Fibroblast of peridontal ligament (primary cell): Measurements from ENCODE around the gene TACR2.
A peak's percentile ranks its signal among the peaks of the same experiment; 100 is the strongest.

ENCODE experiments used
- DNase-seq: peaks from one replicate; pipeline ENCODE4 v3.0.0-alpha.2; 2010; ENCODE audit errors: extremely low read depth

Gene TACR2

DNA sequence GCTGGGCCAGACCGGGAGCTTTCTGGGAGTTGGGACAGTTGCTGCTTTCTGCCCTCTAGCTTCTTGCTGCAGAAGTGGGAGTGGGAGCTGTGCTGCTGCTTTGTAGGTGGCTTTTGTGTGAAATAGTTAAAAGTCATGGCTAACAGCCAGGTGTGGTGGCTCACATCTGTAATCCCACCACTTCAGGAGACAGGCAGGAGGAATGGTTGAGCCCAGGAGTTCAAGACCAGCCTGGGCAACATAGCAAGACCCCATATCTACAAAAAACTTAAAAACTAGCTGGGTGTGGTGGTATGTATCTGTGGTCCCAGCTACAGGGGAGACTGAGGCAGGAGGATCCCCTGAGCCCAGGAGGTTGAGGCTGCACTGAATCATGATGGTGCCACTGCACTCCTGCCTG is 13.7 kb downstream of the TACR2 start:
- DNase-seq, result no peak

DNA sequence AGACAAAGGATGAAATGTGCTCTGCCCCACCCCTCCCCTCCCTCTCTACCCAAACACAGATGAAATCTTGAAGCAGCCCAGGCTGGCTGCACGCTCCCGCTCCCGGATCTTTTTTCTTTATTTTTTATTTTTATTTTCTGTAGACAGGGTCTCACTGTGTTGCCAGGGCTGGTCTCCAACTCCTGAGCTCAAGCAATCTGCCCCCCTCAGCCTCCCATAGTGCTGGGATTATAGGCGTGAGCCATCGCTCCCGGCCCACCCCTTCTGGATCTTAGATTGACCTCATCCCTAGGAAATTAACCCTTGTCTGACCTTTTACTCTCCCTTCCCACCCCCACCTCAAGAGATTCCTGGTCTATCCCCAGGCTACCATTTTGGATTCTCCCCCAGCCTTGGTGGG is 14.3 kb downstream of the TACR2 start:
- DNase-seq, result no peak

DNA sequence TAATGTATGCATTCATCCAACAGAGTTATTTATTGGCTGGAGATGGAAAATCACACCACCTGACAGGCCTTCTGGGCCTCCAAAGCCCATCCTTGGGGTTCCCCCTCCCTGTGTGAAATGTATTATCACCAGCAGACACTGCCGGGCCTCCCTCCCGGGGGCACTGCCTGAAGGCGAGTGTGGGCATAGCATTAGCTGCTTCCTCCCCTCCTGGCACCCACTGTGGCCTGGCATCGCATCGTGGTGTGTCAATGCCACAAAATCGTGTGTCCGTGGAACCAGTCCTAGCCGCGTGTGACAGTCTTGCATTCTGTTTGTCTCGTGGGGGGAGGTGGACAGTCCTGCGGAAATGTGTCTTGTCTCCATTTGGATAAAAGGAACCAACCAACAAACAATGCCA is 15.3 kb downstream of the TACR2 start:
- no peak for DNase-seq

DNA sequence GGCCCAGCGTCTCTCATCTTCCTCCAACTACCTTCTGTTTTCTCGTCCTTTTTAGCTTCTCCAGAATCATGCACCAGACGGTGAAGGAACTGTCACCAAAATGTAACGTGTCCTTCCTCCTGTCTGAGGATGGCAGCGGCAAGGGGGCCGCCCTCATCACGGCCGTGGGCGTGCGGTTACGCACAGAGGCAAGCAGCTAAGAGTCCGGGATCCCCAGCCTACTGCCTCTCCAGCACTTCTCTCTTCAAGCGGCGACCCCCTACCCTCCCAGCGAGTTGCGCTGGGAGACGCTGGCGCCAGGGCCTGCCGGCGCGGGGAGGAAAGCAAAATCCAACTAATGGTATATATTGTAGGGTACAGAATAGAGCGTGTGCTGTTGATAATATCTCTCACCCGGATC is 15.8 kb downstream of the TACR2 start:
- DNase-seq, result no peak

DNA sequence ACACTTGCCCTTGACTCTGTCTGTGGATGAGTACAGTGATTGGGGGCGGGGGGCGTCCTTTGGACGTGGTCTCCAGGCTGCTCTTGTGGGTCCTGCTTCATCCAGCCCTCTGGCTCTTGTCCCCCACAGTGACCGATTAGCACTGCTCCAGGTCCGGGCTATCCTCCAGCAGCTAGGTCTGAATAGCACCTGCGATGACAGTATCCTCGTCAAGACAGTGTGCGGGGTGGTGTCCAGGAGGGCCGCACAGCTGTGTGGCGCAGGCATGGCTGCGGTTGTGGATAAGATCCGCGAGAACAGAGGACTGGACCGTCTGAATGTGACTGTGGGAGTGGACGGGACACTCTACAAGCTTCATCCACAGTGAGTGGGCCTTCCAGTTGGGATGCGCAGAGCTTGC is 18.3 kb downstream of the TACR2 start:
- no peak for DNase-seq

DNA sequence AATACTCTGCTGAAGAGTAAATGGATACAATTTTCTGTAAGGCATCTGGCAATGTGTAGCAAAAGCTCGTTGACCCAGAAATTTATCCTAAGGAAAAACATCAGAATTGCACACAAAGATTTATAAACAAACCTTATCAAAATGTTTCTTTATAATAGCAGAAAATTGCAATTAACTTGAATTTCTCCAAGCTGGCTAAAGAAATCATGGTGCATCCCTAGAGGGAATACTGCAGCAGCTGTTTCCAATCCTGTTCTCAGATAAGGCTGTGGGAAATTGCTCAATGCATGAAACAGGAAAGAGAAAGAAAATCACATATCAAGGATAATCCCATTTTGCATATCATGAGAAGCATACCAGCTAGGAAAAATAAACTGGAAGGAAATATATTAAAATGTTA is 18.7 kb downstream of the TACR2 start:
- DNase-seq, result peak; percentile 85

DNA sequence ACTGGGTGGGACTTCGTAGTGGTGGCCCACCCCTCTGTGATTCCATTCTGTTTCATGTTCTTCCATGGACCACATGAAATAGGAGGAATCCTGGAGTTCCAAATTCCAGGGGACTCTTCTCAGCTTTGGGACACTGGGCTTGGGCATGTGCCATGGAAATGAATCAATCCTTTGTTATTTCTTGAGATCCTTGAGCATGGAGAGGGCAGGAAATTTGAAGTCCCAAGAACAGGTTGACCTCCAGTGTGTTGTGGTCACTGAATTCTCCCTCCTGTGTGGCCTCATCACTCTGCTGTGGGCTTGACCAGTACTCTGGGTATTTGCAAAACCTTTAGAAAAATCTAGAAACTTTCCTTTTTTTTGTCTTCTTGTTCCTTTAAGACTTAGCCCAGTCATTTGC is 22.7 kb downstream of the TACR2 start:
- no peak for DNase-seq

DNA sequence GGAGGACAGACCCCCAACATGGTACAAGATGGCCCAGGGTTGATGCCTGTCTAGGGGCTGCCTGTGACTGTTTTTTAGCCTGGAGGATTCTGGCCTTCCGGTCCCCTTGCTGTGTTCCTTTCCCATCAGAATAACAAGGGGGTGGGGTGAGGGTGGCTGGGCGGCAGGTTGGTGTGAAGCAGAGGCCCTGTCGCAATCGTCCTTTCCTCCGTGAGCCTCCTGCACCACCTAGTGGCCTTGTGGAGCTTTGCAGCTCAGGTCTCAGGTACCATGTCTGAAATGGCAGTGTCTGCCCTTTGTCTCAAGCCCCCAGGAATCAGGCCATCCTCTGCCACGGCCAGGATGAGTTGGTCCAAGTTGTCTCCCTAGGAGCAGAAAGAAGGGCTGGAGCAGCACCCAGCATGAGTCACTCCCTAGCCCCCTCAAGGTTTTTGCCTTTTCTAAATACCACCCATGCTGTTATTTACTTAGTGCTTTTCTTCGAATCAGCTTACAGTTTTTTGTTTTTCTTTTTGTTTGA is 24.2 kb downstream of the TACR2 start:
- DNase-seq, result peak; percentile 81

DNA sequence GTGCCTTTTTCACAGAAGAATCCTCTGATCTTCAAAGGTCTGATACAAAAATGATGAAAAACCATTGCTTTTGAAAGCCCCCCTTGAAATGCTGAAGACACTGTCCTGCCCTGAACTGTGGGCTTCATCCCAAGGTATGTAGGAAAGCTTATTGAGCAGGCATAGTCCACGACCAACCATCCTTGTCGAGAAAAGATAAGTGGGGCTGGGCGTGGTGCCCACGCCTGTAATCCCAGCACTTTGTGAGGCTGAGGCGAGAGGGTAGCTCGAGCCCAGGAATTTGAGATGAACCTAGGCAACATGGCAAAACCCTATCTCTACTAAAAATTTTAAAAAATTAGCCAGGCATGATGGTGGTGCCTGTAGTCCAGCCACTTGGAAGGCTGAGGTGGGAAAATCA is 25.6 kb downstream of the TACR2 start:
- DNase-seq, result no peak

DNA sequence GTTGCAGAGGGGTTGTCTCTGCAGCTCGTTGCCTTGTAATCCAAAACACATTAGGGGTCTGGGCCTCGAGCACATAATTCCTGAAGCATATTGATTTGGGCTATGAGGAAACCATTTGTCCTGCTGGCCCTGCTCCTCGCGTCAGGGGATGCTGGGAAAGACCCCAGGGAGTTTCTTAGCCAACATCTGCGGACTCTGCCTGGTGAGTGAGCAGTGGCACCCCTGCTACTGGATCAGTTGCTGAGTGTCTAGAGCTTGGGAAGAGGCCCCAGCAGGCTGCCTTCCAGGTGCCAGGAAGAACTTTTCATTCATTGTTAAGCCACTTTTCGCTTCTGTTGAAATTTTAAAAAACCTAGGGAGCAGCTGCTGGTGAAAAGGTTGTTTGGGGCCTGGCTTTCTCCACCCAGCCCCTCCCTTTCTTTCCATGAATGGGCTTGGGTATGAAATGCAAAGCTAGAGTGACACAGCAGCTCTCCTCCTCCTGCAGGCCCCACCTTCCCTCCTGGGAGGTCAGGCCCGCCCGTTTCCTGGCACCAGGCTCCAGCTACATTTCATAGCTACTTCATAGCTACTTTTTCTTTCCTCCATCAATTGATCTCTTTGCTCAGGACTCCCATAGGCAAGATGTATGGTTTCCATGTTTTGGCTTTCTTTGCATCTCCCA is 26.8 kb downstream of the TACR2 start:
- DNase-seq, result peak; percentile 55

DNA sequence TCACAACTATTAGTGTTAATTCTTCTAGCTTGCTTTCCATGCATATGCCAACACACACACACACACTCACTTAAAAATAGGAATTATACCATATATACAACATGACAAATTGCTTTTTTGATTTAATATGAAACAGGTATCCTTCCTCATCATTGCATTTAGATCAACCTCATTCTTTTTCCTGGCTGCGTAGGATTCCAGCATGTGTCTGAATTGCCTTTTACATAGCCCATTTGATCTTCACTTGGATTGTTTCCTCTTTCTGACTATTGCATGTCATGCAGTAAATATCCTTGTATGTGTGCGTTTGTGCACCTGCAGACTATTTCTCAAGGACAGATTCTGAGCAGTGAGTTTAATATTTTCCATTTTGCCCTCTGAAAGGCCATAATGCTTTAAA is 28.2 kb downstream of the TACR2 start:
- no peak for DNase-seq

DNA sequence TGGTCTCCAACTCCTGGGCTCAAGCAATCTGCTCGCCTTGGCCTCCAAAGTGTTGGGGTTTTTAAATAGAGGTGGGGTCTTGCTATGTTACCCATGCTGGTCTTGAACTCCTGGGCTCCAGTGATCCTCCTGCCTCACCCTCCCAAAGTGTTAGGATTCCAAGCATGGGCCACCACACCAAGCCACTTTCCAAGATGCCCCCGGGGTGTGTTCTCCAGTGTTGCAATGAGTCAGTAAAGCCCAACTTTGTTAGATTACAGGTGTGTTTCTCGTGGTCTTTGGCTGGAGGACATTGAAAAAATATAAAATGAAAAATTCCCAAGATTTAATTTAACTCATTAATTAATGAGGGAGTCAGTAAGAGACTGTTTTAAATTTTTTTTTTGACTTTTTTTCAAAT is 29.2 kb downstream of the TACR2 start:
- DNase-seq, result no peak

DNA sequence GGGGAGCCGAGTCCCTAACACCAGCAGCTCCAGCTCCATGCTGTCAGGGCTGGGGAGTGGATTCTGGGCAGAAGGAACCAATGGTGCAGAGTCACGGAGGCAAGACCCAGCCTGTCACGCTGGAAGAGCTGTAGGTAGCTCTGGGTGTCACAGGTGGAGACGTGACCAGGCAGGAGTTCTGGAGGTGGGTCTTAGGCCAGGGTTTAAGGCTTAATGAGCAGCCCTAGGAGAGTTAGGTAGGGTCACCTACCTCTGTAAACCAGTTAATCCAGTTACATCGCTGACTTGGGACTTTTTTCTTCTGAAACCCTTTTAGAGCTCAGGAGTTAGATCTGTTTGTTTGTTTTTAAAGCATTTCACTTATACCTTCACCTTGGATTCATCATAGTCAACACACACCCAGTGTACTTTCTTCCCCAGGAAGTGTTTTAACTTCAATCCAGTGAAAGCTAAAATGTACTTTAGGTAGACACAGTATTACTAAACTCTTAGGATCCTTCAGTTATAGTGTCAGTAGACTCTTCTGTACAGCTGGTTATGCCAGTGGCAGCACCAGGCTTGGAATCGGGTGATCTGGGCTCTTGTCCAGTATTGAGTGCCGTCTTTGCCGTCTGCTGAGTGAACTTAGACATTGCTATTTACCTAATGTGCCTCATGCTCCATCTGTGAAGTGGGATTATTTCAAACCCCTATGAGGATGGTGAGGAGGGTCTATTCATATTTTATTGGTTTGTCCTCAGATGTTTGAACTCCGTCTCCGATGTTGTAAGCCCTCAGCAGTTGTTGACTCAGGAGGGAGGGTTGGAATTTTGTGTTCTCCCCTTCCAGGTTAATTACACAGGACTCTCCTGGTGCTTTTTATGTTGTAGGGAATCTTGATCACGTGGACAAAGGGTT is 31.0 kb downstream of the TACR2 start:
- DNase-seq, result no peak

DNA sequence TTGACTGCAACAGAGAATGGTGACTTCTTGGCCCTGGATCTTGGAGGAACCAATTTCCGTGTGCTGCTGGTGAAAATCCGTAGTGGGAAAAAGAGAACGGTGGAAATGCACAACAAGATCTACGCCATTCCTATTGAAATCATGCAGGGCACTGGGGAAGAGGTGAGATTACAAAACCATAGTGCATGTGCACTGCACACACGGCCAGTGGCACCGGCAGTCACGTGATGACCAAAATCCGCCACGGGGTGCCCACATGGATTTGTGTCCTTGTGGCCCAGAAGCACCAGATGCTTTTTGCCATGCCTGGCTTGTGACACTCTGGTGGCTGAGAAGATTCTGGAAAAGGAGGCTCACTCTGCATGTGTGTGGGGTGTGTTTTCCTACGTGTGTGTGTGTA is 32.4 kb downstream of the TACR2 start:
- DNase-seq, result no peak

DNA sequence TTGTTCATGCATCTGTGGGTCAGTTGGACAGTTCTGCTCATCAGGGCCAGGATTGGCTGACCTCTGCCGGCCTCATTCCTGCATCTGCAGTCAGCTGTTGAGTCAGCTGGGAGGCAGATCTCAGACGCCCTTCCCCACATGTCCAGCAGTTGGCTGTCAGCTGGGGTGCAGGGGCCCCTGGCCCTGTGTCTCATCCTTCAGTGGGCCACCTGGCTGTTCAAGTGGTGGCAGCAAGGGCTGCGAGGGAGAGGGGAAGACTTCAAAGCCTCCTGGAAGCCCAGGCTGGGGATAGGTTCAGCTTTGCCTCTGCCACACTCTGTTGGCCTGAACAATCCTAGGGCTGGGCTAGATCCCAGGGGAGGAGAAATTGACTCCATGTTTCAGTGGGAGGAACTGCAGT is 33.2 kb downstream of the TACR2 start:
- DNase-seq, result peak; percentile 65

DNA sequence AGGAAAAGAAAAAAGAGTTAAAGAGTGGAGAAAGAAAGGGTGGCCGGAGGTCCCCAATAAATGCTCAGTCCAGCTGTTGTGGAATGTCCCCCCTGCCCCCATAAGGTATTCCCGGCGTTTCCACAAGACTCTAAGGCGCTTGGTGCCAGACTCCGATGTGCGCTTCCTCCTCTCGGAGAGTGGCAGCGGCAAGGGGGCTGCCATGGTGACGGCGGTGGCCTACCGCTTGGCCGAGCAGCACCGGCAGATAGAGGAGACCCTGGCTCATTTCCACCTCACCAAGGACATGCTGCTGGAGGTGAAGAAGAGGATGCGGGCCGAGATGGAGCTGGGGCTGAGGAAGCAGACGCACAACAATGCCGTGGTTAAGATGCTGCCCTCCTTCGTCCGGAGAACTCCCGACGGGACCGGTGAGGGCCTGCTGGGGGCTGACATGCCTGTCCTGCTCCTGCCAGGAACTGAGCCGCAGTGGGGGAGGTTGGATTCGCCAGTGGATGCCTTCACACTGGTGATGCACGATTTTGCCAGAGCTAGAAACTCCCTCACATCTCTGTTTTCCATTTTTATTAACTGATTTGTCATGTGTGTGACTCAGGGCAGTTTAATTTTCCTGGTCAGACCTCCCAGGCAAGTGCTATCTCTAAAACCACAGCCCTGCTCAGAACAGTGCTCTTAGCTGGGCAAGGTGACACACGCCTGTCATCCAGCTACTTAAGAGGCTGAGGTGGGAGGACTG is 34.2 kb downstream of the TACR2 start:
- peak; percentile 67 for DNase-seq

DNA sequence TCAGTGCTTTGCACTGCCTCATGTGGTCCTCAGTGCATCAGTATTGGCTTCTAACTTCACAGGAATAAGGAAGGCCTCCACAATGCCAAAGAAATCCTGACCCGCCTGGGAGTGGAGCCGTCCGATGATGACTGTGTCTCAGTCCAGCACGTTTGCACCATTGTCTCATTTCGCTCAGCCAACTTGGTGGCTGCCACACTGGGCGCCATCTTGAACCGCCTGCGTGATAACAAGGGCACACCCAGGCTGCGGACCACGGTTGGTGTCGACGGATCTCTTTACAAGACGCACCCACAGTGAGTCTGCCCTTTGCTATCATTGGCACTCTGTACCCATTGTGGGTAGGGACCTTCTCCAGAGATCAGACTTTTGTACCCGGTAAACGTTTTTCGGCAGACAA is 36.9 kb downstream of the TACR2 start:
- DNase-seq, result no peak

DNA sequence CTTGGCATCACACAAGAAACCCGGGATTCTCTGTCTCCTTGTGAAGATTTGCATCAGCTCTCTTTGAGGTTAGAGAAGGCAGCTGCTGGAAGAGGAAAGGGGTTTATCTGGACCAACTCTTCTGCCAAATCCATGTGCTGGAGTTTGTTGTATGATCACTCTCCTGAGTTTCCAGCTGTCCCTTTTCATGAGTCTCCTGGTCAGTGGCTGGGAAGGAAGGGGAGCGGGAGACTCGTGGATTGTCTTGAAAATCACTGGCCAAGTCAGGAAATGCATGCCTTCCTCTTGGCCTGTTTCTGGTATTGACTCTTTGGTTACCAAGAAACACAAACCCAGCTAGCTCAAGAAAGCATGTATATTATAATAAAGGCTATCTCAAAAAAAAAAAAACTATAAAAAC is 38.8 kb downstream of the TACR2 start:
- DNase-seq, result no peak

DNA sequence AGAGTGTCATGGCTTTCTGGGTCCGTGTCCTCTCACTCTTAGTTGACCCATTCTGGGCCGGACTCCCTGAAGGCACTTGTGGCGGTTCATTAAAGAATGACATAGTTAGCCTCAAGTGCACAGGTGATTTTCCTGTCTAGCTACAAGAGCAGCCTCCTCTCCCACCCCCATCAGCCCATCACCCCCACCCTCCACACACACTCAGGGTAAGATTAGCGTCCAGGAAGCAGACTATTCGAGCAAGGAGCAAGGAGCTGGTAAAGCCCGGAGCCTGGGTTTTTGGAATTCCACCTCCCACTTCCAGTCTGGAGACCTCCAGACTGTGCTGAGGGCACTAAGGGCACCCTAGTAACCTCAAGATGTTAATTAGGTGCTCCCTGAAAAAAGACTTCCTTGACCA is 39.5 kb downstream of the TACR2 start:
- no peak for DNase-seq

DNA sequence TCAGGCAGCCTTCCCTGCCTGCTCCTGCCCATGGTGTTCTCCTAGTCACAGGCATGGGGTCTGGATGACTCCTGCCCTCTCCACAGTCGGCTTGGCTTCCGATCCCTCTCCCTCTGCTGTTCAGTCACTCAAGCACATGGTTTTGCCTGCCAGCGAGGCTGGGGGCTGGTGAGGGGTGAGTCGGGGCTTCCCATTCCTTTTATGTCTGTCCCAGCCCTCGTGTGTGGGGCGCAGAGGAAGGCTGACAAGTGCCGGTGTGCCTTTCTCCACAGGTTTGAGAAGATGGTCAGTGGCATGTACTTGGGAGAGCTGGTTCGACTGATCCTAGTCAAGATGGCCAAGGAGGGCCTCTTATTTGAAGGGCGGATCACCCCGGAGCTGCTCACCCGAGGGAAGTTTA is 40.1 kb downstream of the TACR2 start:
- DNase-seq, result no peak

DNA sequence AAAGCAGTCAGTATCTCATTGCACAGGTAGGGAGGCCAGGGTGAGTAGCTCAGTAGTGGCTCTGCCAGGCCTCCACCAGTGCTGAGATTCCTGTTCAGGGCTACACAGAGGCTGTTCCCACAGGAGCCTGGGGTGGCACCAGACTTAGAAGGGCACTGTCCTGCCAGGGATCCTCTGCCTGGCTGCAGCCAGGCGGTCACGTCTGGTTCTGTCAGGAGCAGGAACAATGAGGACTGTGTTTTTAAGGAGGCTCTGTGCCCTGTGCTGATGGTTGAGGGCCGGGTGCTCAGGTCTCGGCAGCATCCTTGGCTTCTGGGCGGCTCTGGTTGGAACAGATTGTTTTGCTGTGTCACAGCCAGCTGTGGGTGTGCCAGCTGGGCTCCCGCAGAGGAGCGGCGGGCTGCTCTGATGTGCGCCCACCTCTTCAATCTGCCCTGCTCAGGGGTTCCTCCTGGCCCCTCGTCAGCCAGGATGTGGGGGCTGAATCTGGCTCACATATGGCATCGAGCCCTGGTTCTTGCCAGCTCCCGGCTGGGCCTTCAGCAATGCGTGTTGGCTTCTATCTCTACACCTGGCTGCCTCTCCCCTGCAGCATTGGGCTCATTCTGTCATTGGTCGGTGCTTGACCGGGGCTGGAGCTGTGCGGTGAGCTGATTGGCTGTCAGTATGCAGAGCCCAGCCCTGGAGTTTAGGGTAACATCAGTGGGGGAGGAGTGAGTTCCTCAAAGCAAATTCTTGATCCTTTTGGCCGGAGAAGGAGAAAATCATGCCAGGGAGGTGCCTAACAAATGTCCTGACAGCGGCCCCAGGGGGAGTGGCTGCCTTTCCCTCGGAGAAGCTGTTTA is 41.2 kb downstream of the TACR2 start:
- DNase-seq, result no peak

DNA sequence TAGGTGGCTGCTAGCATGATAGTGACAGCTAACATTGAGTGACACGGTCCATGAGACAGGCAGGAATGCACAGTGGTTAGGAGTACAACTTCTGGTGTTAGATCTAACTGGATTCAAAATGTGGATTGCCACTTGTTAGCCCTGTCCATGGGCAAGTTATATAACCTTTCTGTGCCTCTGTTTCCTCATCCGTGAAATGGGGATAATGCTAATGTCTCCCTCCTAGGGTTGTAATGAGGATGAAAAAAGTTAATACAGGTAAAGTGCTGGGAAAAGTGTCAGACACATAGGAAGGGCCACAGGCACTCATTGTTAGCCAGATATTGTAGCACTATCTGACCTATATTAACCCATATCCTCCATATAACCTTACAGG is 41.8 kb downstream of the TACR2 start:
- DNase-seq, result no peak
